HepG2 (cell line): ENCODE measurements around the gene TIGD6. TPM values are rescaled to one million over a fixed set of nuclear protein-coding genes. Genes with fewer than 3 reads are reported as not detected.

Source experiments
- ATAC-seq: fragments of 200-7000 bp; cut with Tn5 transposase; 3 replicates; pipeline ENCODE4 v1.9.1; 2020; ENCODE audit warnings: mild to moderate bottlenecking, moderate library complexity
- BruUV-seq: library from RNA; stranded (reverse); fragments of 400-500 nt; replicated peaks from 2 replicates; lab custom pipeline; 2021; lab: Mats Ljungman, UMichigan
- CTCF ChIA-PET: fragments of 300-600 bp; formaldehyde crosslinking; extraction: SDS; loops from one replicate; lab custom pipeline; 2021; ENCODE audit warnings: low total read pairs, inconsistent platforms, low intra/inter-chr PET ratio; lab: Yijun Ruan, JAX
- POLR2A ChIA-PET: fragments of 350-600 bp; sonication (Branson Sonifier 250); formaldehyde crosslinking; loops from one replicate; lab custom pipeline; 2020; ENCODE audit warnings: antibody characterized with exemption, inconsistent platforms; lab: Yijun Ruan, JAX
- DNase-seq: peaks from one replicate; pipeline ENCODE4 v3.0.0-alpha.2; 2015; ENCODE audit warnings: low spot score
- FAIRE-seq: peaks from 3 replicates; lab custom pipeline; 2011; peaks lifted over from hg19 to GRCh38; lab: Jason Lieb, UNC
- H2AFZ ChIP-seq: one replicate; pipeline ENCODE4 v1.6.1; 2011; ENCODE audit warnings: low read length, inconsistent platforms
- H3K27ac ChIP-seq: fragments of 300-600 bp; 3 replicates; pipeline ENCODE4 v1.8.0; 2011; ENCODE audit warnings: mixed run types, mild to moderate bottlenecking, mixed read lengths, low read length, inconsistent platforms; ENCODE audit not compliant: insufficient read depth; ENCODE audit errors: extremely low read length
- H3K27me3 ChIP-seq, 2 experiments: fragments of 200-600 bp in 1 of 2; 2 replicates in 1 of 2; 3 replicates in 1 of 2; pipeline versions ENCODE4 v1.6.0 to v1.8.0; 2011; ENCODE audit warnings: low read length in 2 of 2, mild to moderate bottlenecking in 2 of 2, moderate library complexity in 2 of 2, inconsistent platforms in 1 of 2; ENCODE audit not compliant: insufficient read depth in 2 of 2, control insufficient read depth in 1 of 2
- H3K36me3 ChIP-seq, 2 experiments: fragments of 200-600 bp in 1 of 2; replicated peaks in 1 of 2; 2 replicates in 1 of 2; 3 replicates in 1 of 2; pipeline versions ENCODE4 v1.5.1 to v1.8.0; 2011; ENCODE audit warnings: low read length in 2 of 2, inconsistent platforms in 1 of 2; ENCODE audit not compliant: insufficient read depth in 2 of 2, control insufficient read depth in 1 of 2
- H3K4me1 ChIP-seq: 2 replicates; pipeline ENCODE4 v1.5.1; 2012; ENCODE audit warnings: low read length, inconsistent platforms; ENCODE audit not compliant: insufficient read depth
- H3K4me2 ChIP-seq: 2 replicates; pipeline ENCODE4 v1.6.0; 2011; ENCODE audit warnings: low read depth, low read length, inconsistent platforms
- H3K4me3 ChIP-seq, 3 experiments: fragments of 200-600 bp in 1 of 3; sonication (generic), shearing (Covaris generic) in 1 of 3; replicated peaks in 1 of 3; 2 replicates each; pipeline ENCODE4 v1.5.1; 2011 to 2016; ENCODE audit warnings: low read length in 3 of 3, inconsistent platforms in 2 of 3, low read depth in 2 of 3, mild to moderate bottlenecking in 2 of 3, control low read depth in 1 of 3, mixed read lengths in 1 of 3; ENCODE audit not compliant: insufficient read depth in 1 of 3
- H3K79me2 ChIP-seq: one replicate; pipeline ENCODE4 v1.6.1; 2011; ENCODE audit warnings: low read length, inconsistent platforms; ENCODE audit not compliant: insufficient read depth
- H3K9ac ChIP-seq: 2 replicates; pipeline ENCODE4 v1.6.0; 2011; ENCODE audit warnings: mild to moderate bottlenecking, low read depth, low read length, inconsistent platforms; ENCODE audit not compliant: insufficient read depth
- H3K9me3 ChIP-seq: 2 replicates; pipeline ENCODE4 v1.5.1; 2012; ENCODE audit warnings: mild to moderate bottlenecking, low read length
- H4K20me1 ChIP-seq: 2 replicates; pipeline ENCODE4 v1.6.0; 2011; ENCODE audit warnings: inconsistent platforms, mild to moderate bottlenecking, low read length, moderate library complexity; ENCODE audit not compliant: insufficient read depth
- IRX3 ChIP-seq: sonication (generic); formaldehyde crosslinking; IDR thresholded peaks from 2 replicates; pipeline ENCODE4 v1.8.1; 2023; ENCODE audit warnings: mild to moderate bottlenecking, low read depth, missing genetic modification reagents, borderline replicate concordance
- KAT8 ChIP-seq: IDR thresholded peaks from 2 replicates; pipeline ENCODE4 v1.6.1; 2016; ENCODE audit warnings: missing genetic modification reagents, missing compliant biosample characterization
- NCOA1 ChIP-seq: sonication (generic); formaldehyde crosslinking; IDR thresholded peaks from 2 replicates; pipeline ENCODE4 v1.9.0; 2021; ENCODE audit warnings: missing genetic modification reagents
- NPAS2 ChIP-seq: sonication (generic); formaldehyde crosslinking; IDR thresholded peaks from 2 replicates; pipeline ENCODE4 v1.8.0; 2022; ENCODE audit warnings: mild to moderate bottlenecking, missing genetic modification reagents, borderline replicate concordance
- SNAI1 ChIP-seq: sonication (generic); formaldehyde crosslinking; IDR thresholded peaks from 2 replicates; pipeline ENCODE4 v1.5.0; 2020; ENCODE audit warnings: mild to moderate bottlenecking, missing genetic modification reagents, borderline replicate concordance
- SP5 ChIP-seq: IDR thresholded peaks from 2 replicates; pipeline ENCODE4 v1.6.1; 2016; ENCODE audit warnings: low read depth, borderline replicate concordance
- ZFP36 ChIP-seq: fragments of 150-350 bp; IDR thresholded peaks from 2 replicates; pipeline ENCODE4 v1.6.1; 2018; ENCODE audit warnings: borderline replicate concordance, low read length, low read depth; ENCODE audit not compliant: partially characterized antibody
- ZNF512 ChIP-seq: sonication (generic); formaldehyde crosslinking; IDR thresholded peaks from 2 replicates; pipeline ENCODE4 v1.4.0; 2020; ENCODE audit warnings: mild to moderate bottlenecking, missing genetic modification reagents
- ZNF883 ChIP-seq: sonication (generic); formaldehyde crosslinking; IDR thresholded peaks from 2 replicates; pipeline ENCODE4 v1.5.1; 2020; ENCODE audit warnings: mild to moderate bottlenecking, missing genetic modification reagents; ENCODE audit errors: not compliant biosample characterization
- WGBS: methylation state at CpG from one replicate; pipeline ENCODE4 v1.1.6; 2017; ENCODE audit warnings: low lambda C conversion rate; 5-methylcytosine and 5-hydroxymethylcytosine counted together
- in situ Hi-C: cut with HindIII; loops from 2 replicates; pipeline ENCODE4 v1.10.0; 2017; ENCODE audit warnings: low pct_unique_long_range_greater_than_20kb; ENCODE audit not compliant: extremely low pct_ligation_motif_present
- intact Hi-C: fragments of 100-400 bp; cut with micrococcal nuclease; formaldehyde crosslinking; loops from one replicate; pipeline ENCODE4 v1.10.0; 2022; ENCODE audit not compliant: unreplicated experiment
- polyA plus RNA-seq, 8 experiments: library from polyadenylated mRNA; depleted of rRNA in 3 of 8; stranded (reverse) in 7 of 8; unstranded in 1 of 8; fragments of >200 nt; fragmentation: Illumina TruSeq in 4 of 8; extraction: Trizol in 4 of 8; gene quantifications; 2 replicates each; pipeline versions ENCODE4 v1.2.1 to v1.2.3, GENCODE V29; 2011 to 2016; ENCODE audit warnings: low read depth in 4 of 8, missing spikeins in 1 of 8, mixed read lengths in 1 of 8; ENCODE audit not compliant: insufficient read depth in 1 of 8
- total RNA-seq, 5 experiments: library from RNA; depleted of rRNA; stranded (reverse); fragments of >200 nt; fragmentation: Illumina TruSeq; extraction: Trizol; gene quantifications; 2 replicates each; pipeline ENCODE4 v1.2.3, GENCODE V29; 2016; ENCODE audit warnings: low read depth in 1 of 5

Gene TIGD6
- total and polyA plus RNA-seq, 2 of the 13 experiments (the other 11 are each of a cell fraction or from before 2014, with no cell fraction given): 2.1 to 2.9 TPM

- H3K27me3 ChIP-seq: no peaks in the 10 kb centered on the region; a peak in 1 of 5 replicates
- H3K9me3 ChIP-seq: no peaks in the 10 kb centered on the region
- BruUV-seq: no TSS peak
- ChIA-PET CTCF (no interaction called here), POLR2A (interaction anchor here (1.1 to 2.5 kb wide), 3 partner anchors 27 to 826 kb away, joined by 3 to 35 read pairs (median 17); partner anchors contain the start of gene SLC26A2)
- peaks cover 0 to 2% of the 10 kb centered on the region in 2 experiments; a peak in 2 of 5 replicates for H3K36me3 ChIP-seq
- intact Hi-C loops (no loop called here), in situ Hi-C loops (loop anchor here (10.0 to 25.0 kb wide), 2 partner anchors 65 to 362 kb away; no protein-coding TSS in a partner anchor)
- H3K27ac ChIP-seq: peak overlapping the region; percentile 87
- DNase-seq: no peak
- no peak for FAIRE-seq
- H3K9ac ChIP-seq: peak overlapping the region; percentile 98
- no peak overlapping the region for H2AFZ ChIP-seq
- WGBS: 92% methylated on average over 3 of the region's 3 CpGs
- peaks cover 32% of the 10 kb centered on the region for H3K4me1 ChIP-seq
- H3K4me3 ChIP-seq: peak overlapping the region; percentile 86 to 91 (median 89)
- H3K79me2 ChIP-seq: peaks cover 49% of the 10 kb centered on the region
- peak overlapping the region; percentile 97 for H3K4me2 ChIP-seq
- TF ChIP-seq ZNF883 (CRISPR knock-in tag) (peak; percentile 3), KAT8 (CRISPR knock-in tag) (no peak)
- peaks cover 5% of the 10 kb centered on the region; the same call in 1 of the 2 replicates for H4K20me1 ChIP-seq
- no peak for ATAC-seq
Measured at GRCh38 chr5:149999359-149999758, 1.1 kb downstream of the TIGD6 start.

GRCh38 chr5:149998281-149998680 is 2.2 kb downstream of the TIGD6 start:
- Histone ChIP-seq H3K79me2 (peaks cover 40% of the 10 kb centered on the region), H4K20me1 (peaks cover 5% of the 10 kb centered on the region; the same call in 1 of the 2 replicates), H2AFZ (no peak overlapping the region), H3K27me3 (no peaks in the 10 kb centered on the region; a peak in 1 of 5 replicates), H3K4me1 (peaks cover 32% of the 10 kb centered on the region), H3K4me3 (no peak overlapping the region), H3K9ac (no peak overlapping the region), H3K9me3 (no peaks in the 10 kb centered on the region), H3K36me3 (no peaks in the 10 kb centered on the region; a peak in 2 of 5 replicates), H3K27ac (no peak overlapping the region), H3K4me2 (no peak overlapping the region)
- ATAC-seq: no peak
- ChIA-PET CTCF (no interaction called here), POLR2A (no interaction called here)
- BruUV-seq: no TSS peak
- no peak for TF ChIP-seq IRX3 (CRISPR knock-in tag)
- no peak for TF ChIP-seq ZFP36
- no peak for TF ChIP-seq NPAS2 (CRISPR knock-in tag)
- no peak for TF ChIP-seq SNAI1
- no peak for TF ChIP-seq SP5
- TF ChIP-seq NCOA1 (CRISPR knock-in tag): no peak
- TF ChIP-seq ZNF512 (CRISPR knock-in tag): no peak
- in situ Hi-C loops: loop anchor here (10.0 to 25.0 kb wide), 2 partner anchors 63 to 361 kb away; no protein-coding TSS in a partner anchor
- intact Hi-C loops: no loop called here
- no peak for DNase-seq
- 97% methylated on average over 3 of the region's 3 CpGs for WGBS
- no peak for FAIRE-seq
